NCI-H82 treated with DMSO at 0.1 percent for 48 hours (cell line): ENCODE measurements around the gene SDC1.

ENCODE experiments used
- DNase-seq: peaks from one replicate; lab custom pipeline; 2025; ENCODE audit not compliant: unreplicated experiment; lab: John Stamatoyannopoulos, UW

SDC1 gene

DNA sequence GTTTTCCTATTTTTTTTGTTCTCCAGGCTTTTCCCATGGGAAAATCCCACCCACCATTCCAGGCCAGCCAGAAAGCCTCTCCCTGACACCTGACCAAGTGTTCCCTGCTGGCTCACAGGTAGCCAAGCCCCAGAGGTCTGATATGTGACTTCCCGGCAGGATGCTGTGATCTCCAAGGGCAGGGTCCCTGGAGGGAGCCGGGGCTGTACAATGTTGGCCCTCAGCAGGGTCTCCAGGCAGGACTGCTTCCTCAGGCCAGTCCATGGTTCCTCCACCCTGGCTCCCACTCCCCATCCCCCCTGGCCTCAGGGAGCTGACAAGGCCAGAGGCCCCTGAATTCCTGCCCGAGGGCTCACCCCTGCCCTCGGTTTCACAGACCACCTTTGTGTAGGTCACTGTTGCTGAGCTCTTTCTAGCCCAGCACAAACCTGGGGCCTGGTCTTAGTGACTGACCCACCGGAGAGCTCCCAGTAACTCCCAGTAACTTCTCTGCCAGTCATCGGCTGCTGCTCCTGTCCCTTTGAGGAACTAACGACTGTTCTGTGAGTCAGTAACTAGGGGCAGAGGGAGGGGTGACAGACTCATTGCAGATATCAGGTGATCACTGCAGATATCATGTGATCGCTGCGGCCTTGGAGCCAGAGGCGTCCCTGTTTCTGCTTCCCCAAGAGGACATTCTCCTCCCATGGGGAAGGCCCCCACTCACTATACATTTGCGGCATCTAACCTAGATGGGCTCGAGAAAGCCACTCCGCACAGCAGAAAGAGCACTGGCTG, 38.7 kb downstream of the SDC1 start:
- no peak for DNase-seq

DNA sequence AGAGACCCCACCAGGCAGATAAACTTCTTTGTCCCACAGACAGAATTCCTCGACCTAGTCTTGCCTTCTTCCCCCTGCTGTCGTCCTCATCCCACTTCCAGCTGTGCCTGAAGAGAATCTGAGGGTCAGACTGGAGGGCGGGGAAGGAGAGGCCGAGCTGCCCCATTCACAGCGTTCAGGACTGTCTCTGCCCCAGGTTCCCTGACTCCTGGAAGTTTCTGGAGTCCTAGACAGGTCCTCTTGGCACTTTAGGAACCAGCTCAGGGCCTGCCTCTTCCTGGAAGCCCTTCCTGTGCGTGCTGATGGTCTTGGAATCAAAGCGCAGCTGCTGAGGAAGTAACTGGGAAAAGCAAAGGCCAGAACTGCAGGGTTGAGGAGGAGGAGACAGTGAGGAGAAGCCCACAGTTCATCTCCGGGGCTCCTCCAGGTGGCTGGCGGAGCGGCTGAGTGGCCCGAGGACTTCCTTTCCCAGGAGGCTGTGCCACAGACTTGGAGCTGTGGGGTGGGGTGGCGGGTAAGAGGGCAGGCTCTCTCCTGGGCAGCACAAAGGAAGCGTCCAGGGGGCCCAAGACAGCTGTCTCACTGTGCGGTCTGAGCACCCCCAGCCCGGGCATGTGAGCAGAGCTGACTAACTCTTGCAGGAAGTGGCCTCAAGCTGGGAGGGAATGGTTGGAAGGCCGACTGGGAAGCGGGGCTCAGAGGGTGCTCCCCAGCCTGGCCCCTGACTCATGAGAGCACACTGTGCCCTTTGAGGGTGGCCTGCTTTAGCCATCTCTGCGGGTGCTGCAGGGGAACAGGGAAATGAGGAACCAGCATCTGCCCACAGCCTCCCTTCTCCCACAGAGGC, 39.5 kb downstream of the SDC1 start:
- no peak for DNase-seq

DNA sequence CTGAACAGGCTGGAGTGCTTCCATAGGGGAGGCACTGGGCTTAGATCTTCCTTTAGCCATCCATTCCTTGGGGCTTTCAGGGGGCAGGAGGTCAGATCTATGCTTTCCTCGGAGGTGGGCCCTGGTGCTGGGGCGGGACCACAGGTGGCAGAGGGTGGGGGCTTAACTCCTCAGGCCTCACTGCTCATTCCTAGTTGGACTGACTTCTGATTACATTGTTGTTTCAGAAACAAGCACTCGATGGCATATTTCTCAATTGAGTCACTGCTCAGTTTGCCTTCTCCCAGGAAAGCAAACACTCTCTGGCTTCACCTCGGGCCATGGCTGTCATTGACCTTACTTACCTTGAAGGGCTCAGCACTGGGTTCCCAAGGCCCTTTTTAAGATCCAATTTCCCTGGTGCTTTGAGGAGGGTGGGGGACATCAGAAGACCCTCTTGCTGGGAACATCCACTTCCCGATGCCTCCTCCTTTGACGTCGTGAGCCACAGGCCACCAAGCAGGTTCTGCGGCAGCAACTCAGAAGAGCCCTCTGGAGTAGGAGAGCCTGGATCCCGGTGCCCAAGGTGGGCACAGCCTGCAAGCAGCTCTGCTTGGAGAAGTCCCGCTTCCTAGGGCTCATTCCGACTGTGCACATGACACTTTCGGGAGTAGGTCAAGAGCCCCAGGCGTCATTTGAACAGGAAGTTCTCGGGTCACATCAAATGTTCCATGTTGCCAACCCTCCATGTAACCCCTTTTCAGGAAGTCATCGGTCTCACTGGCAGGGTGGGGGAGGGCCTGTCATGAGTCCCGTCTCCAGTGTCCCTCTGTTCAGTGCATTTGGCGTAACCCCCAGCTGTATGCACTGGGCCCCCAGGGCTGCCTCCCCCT, 40.6 kb downstream of the SDC1 start:
- DNase-seq: no peak

DNA sequence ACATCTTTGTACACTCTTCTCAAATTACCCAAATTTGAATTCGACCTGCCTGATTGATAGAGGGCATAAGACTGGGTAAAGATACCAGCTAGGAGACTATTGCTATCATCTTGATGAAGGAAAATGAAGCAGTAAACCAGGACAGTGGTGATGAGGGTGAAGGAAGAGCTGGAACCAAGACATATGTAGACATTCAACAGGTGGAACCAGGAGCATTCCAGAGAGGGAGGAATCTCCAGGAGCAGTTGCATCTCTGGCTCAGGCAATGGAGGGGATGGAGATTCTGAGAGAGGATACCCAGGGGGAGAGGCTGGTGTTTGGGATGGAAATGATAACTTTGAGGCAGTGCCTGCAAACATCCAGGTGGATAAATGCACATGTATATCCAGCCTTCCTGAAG, 41.6 kb downstream of the SDC1 start:
- no peak for DNase-seq

DNA sequence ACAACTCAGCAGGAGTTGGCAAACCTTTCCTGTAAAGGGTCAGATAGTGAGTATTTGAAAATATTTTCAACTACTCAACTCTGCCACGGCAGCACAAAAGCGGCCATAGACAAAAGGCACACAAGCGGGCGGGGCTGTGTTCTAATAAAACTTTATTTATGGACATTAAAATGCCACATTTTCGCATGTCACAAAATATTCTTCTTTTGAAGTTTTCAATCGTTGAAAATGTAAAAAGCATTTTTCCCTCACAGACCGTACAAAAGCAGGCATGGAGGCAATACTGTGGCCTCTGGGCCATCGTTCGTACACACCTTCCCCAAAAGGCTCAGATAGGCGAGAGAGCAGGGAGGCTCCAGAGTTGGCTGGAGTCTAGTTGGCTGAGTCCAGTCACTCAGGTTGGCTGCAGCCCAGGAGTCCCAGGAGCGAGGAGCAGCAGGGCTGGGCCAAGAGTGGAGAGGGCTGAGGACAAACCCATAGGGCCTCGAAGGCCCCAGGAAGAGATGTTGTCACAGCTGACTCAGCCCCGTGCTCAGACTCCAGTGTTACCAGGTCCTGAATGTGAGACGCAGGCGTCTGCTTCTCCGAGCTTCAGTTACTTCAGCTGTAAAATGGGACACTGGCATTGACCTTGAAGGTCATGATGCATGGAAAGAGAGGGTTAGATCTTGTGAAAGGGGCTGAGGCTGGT, 42.5 kb downstream of the SDC1 start:
- no peak for DNase-seq

DNA sequence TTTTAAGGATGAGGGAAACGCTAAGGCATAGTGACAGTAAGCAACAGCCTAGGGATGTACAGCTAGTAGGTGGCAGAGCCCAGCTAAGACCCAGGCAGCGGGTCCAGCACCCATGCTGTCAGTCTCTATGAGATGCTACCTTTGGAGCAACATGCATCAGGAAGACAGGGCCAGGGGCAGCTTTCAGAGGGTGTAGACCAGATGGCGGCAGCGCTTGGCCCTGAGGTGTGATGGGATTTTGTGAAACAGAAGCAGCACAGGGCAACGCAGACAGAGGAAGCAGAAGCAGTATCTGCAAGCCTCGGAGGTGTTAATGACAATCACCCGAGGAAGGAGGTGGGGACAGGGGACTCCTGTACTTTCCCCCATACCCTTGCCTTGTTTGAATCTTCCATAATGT, 43.2 kb downstream of the SDC1 start:
- DNase-seq: no peak

DNA sequence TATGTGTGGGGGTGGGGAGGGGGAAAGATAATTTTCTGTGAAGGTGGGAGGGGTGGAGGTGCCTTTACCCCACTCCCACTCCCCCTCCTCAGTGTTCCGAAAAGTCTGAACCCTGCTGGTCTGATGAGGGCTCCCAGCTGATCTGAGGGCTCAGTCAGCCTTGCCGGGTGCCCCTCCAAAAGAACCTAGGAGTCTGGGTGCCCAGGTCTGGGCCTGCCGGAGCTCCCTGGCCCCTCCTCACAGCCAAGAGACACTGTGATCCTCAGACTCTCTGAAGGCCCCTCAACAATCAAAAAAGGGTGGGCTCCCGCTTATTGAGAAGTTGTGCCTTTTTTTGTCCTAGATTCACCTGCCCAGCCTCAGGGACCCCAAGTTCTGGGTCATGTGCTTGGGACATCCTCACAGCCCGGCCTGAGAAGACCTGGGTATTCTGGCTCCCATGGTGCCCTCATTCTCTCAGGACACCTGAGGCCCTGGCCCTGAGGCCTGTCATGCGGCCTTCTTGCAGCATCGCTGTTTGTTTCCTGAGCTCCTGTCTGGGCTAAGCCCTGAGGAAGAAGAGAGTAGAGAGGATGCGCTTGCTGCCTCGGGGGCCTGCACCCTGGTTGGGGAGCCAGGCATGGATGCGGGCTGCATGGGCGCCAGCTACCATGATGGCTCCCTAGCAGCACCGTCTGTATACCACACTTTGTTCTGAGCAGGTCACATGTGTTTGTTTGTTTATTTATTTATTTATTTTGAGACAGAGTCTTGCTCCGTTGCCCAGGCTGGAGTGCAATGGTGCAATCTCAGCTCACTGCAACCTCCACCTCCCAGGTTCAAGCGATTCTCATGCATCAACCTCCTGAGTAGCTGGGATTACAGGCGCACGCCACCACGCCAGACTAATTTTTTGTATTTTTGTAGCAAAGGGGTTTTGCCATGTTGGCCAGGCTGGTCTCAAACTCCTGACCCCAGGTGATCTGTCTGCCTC, 44.0 kb downstream of the SDC1 start:
- DNase-seq: no peak

DNA sequence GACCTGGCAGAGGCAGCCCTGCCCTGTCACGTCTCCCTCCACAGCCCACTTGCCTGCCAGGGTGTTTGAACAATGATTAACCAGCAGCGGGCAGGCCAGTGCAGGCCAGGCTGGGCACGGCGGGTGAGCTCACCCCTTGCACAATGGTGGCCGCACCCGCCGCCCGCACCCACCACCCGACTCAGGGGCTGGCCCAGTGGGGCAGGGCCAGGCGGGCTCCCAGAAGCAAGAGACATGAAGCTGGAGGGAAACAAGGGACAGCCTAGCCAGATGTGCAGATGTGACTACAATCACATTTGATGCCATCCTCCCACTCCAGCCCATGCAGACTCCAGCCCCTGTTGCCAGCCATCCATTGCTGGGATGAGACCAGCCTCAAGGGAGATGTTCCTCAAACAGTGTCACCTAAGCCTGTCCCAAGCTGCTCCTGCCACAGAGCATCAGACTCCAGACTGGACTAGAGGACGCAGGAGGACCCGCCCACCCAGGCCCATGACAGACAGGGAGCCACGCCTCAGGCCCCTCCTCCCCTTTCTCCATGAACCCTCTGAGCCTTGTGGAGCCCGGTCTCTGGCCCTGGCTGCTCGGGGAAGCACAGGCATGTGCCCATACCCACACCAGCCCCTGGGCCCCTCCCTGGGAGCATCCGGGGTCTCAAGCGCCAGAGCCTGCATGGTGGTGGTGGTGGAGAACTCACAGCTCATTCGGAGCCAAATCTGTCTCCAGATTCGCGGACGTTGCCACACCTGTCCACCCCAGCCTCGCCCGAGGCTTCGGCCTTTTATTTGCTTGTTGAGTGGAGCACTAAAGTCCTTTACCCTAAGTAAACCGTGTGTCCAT, 45.0 kb downstream of the SDC1 start:
- DNase-seq: no peak

- no peak for DNase-seq
Observed at GRCh38 chr2:20179466-20179754, 45.5 kb downstream of the SDC1 start.

DNA sequence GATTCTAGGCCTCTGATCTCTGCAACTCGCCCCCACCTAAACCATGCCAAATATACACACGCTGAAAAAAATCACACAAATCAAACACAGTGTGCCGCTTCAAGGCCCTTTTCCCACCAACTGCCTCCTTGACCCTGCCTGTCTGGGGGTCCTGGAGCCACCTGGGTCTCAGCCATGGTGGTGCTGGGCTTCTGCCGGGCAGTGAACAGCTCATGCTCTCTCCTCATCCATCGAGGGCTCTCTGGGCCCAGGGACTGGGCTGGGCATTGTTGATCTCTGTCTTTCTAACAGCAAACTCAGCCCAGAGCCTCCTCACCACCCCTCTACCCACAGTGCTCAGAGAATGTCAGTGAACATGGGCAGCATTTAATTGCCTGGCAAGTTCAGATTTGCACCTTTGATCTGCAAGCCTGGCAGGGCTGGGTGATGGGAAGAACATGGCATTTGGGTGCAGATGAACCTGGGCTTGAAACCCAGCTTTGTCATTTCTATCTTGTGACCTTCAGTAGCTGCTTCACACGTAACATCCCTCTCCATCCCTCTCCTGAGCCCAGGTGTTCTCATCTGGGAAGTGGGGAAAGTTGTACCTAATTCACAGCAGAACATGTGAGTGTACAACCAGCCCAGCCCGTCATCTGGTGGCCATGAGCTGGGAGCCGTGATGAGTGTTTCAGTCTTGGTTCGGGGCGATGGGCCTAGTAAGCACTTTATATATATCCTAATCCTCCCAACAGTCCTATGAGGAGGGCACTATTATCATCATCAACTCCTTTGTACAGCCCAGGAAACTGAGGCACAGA, 46.1 kb downstream of the SDC1 start:
- no peak for DNase-seq

GRCh38 chr2:20178249-20178607, 46.7 kb downstream of the SDC1 start:
- no peak for DNase-seq

DNA sequence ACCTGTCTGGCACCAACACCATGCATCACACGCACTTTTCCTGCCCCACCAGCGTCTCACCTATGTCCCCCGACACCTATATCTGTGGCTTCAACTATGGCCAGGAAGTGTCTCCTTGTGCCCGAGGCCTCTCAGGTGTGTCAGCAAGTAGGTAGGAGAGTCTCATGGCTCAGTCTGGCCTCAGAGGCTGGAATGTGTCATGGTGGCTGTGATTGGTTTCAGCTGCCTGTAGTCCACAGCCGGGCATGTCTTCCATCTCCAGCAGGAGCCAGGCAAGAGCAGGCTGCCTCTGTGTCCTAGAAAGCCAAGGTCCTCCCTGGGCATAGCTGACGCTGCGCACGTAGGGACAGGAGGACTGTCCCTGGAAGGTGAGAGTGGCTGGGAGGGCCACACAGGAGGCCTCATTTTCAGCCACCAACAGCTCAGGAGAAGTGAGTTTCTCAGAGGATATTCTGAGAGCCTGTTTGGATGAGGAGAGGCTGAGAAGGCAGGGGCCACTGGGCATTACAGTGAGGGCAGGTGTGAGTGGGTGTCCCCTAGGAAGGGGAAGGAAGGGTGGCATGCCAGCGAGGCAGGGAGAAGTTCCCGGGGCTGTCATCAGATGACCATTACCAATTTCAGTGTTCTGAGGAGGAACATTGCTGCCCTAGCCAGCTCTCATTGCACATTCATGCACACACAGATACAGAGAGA, 47.2 kb downstream of the SDC1 start:
- DNase-seq: no peak

- DNase-seq: no peak
Observed at GRCh38 chr2:20176760-20177159, 48.2 kb downstream of the SDC1 start.

- DNase-seq: no peak
Observed at GRCh38 chr2:20175931-20176330, 49.0 kb downstream of the SDC1 start.

DNA sequence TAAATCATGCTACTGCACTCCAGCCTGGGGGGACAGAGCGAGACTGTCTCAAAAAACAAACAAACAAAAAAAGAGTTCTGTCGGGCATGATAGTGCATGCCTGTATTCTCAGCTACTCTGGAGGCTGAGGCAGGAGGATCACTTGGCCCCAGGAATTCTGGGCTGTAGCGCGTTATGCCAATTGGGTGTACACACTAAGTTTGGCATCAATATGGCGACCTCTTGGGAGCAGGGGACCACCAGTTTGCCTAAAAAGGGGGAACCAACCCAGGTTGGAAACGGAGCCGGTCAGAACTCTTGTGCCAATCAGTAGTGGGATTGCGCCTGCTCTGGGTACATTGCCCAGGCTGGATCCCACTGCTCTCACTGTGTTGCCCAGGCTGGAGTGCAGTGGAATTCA, 49.7 kb downstream of the SDC1 start:
- DNase-seq: no peak

GRCh38 chr2:20174410-20174809, 50.5 kb downstream of the SDC1 start:
- DNase-seq: no peak

DNA sequence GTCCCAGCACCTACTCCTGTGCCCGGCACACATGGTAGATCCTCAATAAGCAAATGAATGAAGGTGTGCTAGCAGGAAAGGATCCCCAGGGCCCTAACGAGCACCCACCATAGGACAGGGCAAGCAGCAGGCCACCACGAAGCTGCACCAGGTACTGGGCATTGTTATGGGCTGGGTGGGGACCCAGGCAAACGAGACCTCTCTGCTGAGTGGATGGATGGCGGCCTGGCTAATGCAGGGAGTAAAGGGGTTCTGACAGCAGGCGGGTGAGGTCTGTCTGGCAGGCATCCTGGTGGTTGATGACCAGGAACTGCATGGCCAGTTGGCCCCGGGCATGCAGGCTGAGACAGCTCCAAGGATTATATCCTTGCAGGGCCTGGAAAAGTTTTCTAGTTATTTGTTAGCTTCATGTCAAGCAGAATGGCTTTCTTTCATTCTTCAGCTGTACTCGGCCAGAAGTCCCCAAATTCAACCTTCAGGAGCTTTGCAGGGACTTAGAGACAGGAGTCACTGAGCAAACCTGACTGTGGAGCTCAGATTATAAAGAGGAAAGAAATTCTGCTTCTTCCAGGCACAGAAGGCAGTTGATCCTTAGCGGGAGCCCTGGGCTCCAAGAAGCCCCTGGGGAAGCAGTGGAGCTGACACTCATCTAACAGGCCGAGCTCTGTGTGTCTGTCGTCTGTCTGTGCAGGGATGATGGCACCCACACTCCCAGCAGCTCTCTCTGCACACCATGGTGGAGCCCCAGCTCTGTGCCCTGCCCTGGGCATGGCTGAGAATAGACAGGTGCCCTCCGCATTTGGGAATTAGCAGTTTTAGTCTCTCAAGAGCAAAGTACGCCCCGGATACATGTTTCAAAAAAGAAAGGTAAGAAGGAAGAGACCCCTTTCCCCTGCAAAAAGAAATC, 51.2 kb downstream of the SDC1 start:
- DNase-seq: no peak
